Colonic mucosa (tissue), 4 donors: ENCODE data around the gene MLC1. TPM values are rescaled to one million over a fixed set of nuclear protein-coding genes. Genes with fewer than 3 reads are reported as not detected.

ENCODE experiments used
- DNase-seq: peaks from one replicate; pipeline ENCODE4 v3.0.0-alpha.2; 2020
- H3K27ac ChIP-seq: fragments of 200-600 bp; one replicate; pipeline ENCODE4 v1.8.0; 2021
- H3K27me3 ChIP-seq: fragments of 200-600 bp; one replicate; pipeline ENCODE4 v1.8.0; 2021
- H3K36me3 ChIP-seq: fragments of 200-600 bp; one replicate; pipeline ENCODE4 v1.8.0; 2021
- H3K4me1 ChIP-seq: fragments of 200-600 bp; one replicate; pipeline ENCODE4 v1.8.0; 2021; ENCODE audit warnings: mild to moderate bottlenecking
- H3K4me3 ChIP-seq: fragments of 200-600 bp; one replicate; pipeline ENCODE4 v1.8.0; 2021
- H3K9ac ChIP-seq, 2 donors: one replicate each; pipeline ENCODE4 v1.7.0; 2013; ENCODE audit warnings: control low read depth in 2 of 2, low read depth in 2 of 2, low read length in 2 of 2
- H3K9me3 ChIP-seq: fragments of 200-600 bp; one replicate; pipeline ENCODE4 v1.8.0; 2021
- CTCF ChIP-seq: fragments of 200-600 bp; IDR thresholded peaks from one replicate; pipeline ENCODE4 v1.8.0; 2022; ENCODE audit warnings: antibody characterized with exemption, mild to moderate bottlenecking
- intact Hi-C: fragments of 100-400 bp; cut with DNase I; formaldehyde crosslinking; loops from one replicate; pipeline ENCODE4 v1.14.1; 2022
- total RNA-seq, 2 donors: library from RNA; stranded (reverse); fragmentation: NEBNext Ultra II Directional in 1 of 2; extraction: Animal tissue kit (Norgen Biotek cat#: 25700) in 1 of 2; gene quantifications; one replicate each; pipeline ENCODE4 v1.2.1, GENCODE V29; 2021
- donor health status: healthy.
- donor health status: DM: no; HTN: no; CAD: no.
- donor health status: DM: no; HTN: no; CAD: no.

The MLC1 gene
- total RNA-seq, 2 donors from 2014 or later = not detected

GRCh38 chr22:50012211-50013181 is 72.7 kb downstream of the MLC1 start, which contains the start of gene IL17REL:
Gene IL17REL, minus strand, starts transcription at chr22:50012765. Its CDS starts 119 bp downstream, at chr22:50012646.
- Histone ChIP-seq H3K27ac (no peak within 1 kb of the TSS), H3K9me3 (no peaks in the 10 kb centered on the region), H3K4me1 (no peaks in the 10 kb centered on the region), H3K9ac (no peak within 1 kb of the TSS), H3K36me3 (no peaks in the 10 kb centered on the region), H3K27me3 (peaks cover 70% of the 10 kb centered on the region), H3K4me3 (no peak within 1 kb of the TSS)
- intact Hi-C loops = no loop called here
- no peak for TF ChIP-seq CTCF
- no peak for DNase-seq

- TF ChIP-seq CTCF = no peak
- Histone ChIP-seq H3K27me3 (peaks cover 61% of the 10 kb centered on the region), H3K9me3 (no peaks in the 10 kb centered on the region), H3K27ac (no peak overlapping the region), H3K36me3 (no peaks in the 10 kb centered on the region), H3K4me1 (no peaks in the 10 kb centered on the region), H3K4me3 (no peak overlapping the region), H3K9ac (no peak overlapping the region)
- intact Hi-C loops = no loop called here
- no peak for DNase-seq
Observed at GRCh38 chr22:50011447-50012210, 73.6 kb downstream of the MLC1 start.

- intact Hi-C loops = no loop called here
- Histone ChIP-seq H3K27me3 (peaks cover 54% of the 10 kb centered on the region), H3K4me3 (no peak overlapping the region), H3K27ac (no peak overlapping the region), H3K9me3 (no peaks in the 10 kb centered on the region), H3K36me3 (no peaks in the 10 kb centered on the region), H3K9ac (no peak overlapping the region), H3K4me1 (no peaks in the 10 kb centered on the region)
- DNase-seq = no peak
- no peak for TF ChIP-seq CTCF
Observed at GRCh38 chr22:50010676-50011446, 74.4 kb downstream of the MLC1 start.

- DNase-seq = no peak
- H3K27ac ChIP-seq = no peak overlapping the region
- TF ChIP-seq CTCF = no peak
- peaks cover 46% of the 10 kb centered on the region for H3K27me3 ChIP-seq
- H3K9me3 ChIP-seq = no peaks in the 10 kb centered on the region
- no peak overlapping the region for H3K9ac ChIP-seq
- H3K4me1 ChIP-seq = no peaks in the 10 kb centered on the region
- intact Hi-C loops = no loop called here
- no peak overlapping the region for H3K4me3 ChIP-seq
- H3K36me3 ChIP-seq = no peaks in the 10 kb centered on the region
Observed at GRCh38 chr22:50009765-50010675, 75.2 kb downstream of the MLC1 start.

Other genes starting within 250 kb of the MLC1 start
- 10 to 100 TPM; 16.2 to 19.9 TPM for gene ZBED4, start 231.6 kb downstream of the MLC1 start, total RNA-seq
- gene ALG12, start 167.0 kb downstream of the MLC1 start, total RNA-seq = 10 to 100 TPM; 17.8 to 43.5 TPM
- 100 to 1,000 TPM in 1 of 2 donors, 10 to 100 TPM in 1; 43.6 to 133 TPM for gene CRELD2, start 166.8 kb downstream of the MLC1 start, total RNA-seq
- gene PIM3, start 124.7 kb downstream of the MLC1 start, total RNA-seq = 10 to 100 TPM; 65.6 to 74.4 TPM
- under 1 TPM; 0.11 to 0.22 TPM for gene IL17REL, start 72.7 kb downstream of the MLC1 start, total RNA-seq
- not detected for gene TTLL8, start 27.1 kb downstream of the MLC1 start, total RNA-seq
- gene MOV10L1, start 4.6 kb upstream of the MLC1 start, total RNA-seq = under 1 TPM; 0.27 to 0.50 TPM
- not detected for gene PANX2, start 85.3 kb upstream of the MLC1 start, total RNA-seq
- 100 to 1,000 TPM in 1 of 2 donors, 10 to 100 TPM in 1; 43.6 to 116 TPM for gene TRABD, start 100.5 kb upstream of the MLC1 start, total RNA-seq
- 10 to 100 TPM; 29.1 to 36.9 TPM for gene SELENOO, start 115.6 kb upstream of the MLC1 start, total RNA-seq
- gene TUBGCP6, start 159.6 kb upstream of the MLC1 start, total RNA-seq = 10 to 100 TPM; 19.2 to 33.4 TPM
- 10 to 100 TPM; 40.5 to 59.1 TPM for gene HDAC10, start 165.8 kb upstream of the MLC1 start, total RNA-seq
- 1 to 10 TPM; 2.0 to 2.6 TPM for gene MAPK12, start 176.3 kb upstream of the MLC1 start, total RNA-seq
- 1 to 10 TPM; 1.3 to 1.9 TPM for gene MAPK11, start 185.0 kb upstream of the MLC1 start, total RNA-seq
- gene PLXNB2, start 222.2 kb upstream of the MLC1 start, total RNA-seq = 100 to 1,000 TPM; 270 to 339 TPM
- 1 to 10 TPM; 2.4 to 4.0 TPM for gene DENND6B, start 241.6 kb upstream of the MLC1 start, total RNA-seq